ENCODE data around the gene XYLB. TPM values are rescaled to one million over a fixed set of nuclear protein-coding genes. Genes with fewer than 3 reads are reported as not detected.

XYLB gene
- total and polyA plus RNA-seq, 2 experiments from 2014 or later = 0.36 to 0.97 TPM

DNA sequence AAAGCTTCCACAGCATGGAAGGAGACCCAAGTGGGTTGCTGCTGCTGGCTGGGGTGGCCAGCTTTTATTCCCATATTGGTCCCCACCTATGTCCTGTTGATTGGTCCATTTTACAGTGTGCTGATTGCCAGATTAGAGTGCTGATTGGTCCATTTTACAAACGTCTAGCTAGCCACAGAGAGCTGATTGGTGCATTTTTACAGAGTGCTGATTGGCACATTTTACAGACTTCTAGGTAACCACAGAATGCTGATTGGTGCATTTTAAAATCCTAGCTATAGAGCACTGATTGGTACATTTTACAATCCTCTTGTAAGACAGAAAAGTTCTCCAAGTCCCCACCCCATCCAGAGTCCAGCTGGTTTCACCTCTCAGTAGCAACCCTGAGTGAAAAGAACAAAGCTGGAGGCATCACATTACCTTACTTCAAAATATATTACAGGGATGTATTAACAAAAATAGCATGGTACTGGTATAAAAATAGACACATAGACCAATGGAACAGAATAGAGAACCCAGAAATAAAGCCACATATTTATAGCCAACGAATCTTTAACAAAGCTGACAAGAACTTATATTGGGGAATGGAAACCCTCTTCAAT, 99.6 kb downstream of the XYLB start:
- no peaks in the 10 kb centered on the region for H3K36me3 ChIP-seq

GRCh38 chr3:38446812-38447211, 100.2 kb downstream of the XYLB start:
- Histone ChIP-seq H3K27me3 (no peaks in the 10 kb centered on the region), H3K27ac (no peak overlapping the region), H3K9me3 (ENCODE audit: low read depth) (no peaks in the 10 kb centered on the region), H3K4me1 (ENCODE audit: low read depth) (no peaks in the 10 kb centered on the region), H3K4me3 (no peak overlapping the region), H3K36me3 (no peaks in the 10 kb centered on the region)
- TF ChIP-seq CTCF (IDR thresholded peaks at IDR 0.05; ENCODE audit: low read depth, low read length) = no peak
- DNase-seq (ENCODE audit: low read depth in 1 of 2, low spot score in 1 of 2) = no peak

More for the DNA sequence above, 99.6 kb downstream of the XYLB start:
- no peaks in the 10 kb centered on the region for H3K27me3 ChIP-seq
- TF ChIP-seq CTCF (IDR thresholded peaks at IDR 0.05; ENCODE audit: low read depth, low read length) = no peak
- no peaks in the 10 kb centered on the region for H3K9me3 ChIP-seq (ENCODE audit: low read depth)
- no peak for DNase-seq (ENCODE audit: low read depth in 1 of 2, low spot score in 1 of 2)
- no peak overlapping the region for H3K27ac ChIP-seq
- no peak overlapping the region for H3K4me3 ChIP-seq
- H3K4me1 ChIP-seq (ENCODE audit: low read depth) = no peaks in the 10 kb centered on the region

DNA sequence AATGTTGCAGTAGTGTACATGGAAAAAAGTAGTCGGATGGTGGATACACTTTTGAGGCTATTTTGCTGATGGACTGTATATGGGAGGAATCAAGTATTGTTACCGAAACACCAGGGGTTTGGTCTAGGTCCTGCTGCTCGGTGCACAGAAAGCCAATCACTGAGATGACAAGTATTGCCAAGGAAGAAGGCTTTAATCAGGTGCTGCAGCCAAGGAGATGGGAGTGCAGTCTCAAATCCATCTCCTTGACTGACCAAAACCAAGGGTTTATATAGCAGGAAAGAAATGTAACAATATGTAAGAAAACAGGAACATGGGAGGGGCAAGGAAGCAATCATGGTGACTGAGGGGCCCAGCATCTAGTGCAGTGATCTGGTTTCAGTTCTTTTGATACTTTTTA, 104.3 kb downstream of the XYLB start:
- TF ChIP-seq CTCF (IDR thresholded peaks at IDR 0.05; ENCODE audit: low read depth, low read length) = no peak
- Histone ChIP-seq H3K4me3 (no peak overlapping the region), H3K27me3 (no peaks in the 10 kb centered on the region), H3K36me3 (no peaks in the 10 kb centered on the region), H3K4me1 (ENCODE audit: low read depth) (no peaks in the 10 kb centered on the region), H3K27ac (no peak overlapping the region), H3K9me3 (ENCODE audit: low read depth) (no peaks in the 10 kb centered on the region)
- no peak for DNase-seq (ENCODE audit: low read depth in 1 of 2, low spot score in 1 of 2)

GRCh38 chr3:38453075-38453912, 106.7 kb downstream of the XYLB start, which contains the start of gene ACVR2B:
TSS of gene ACVR2B (plus strand) at chr3:38453890. CDS start at chr3:38454323, 433 bp downstream.
- no peaks in the 10 kb centered on the region for H3K36me3 ChIP-seq
- H3K9me3 ChIP-seq (ENCODE audit: low read depth) = no peaks in the 10 kb centered on the region
- TF ChIP-seq CTCF (IDR thresholded peaks at IDR 0.05; ENCODE audit: low read depth, low read length) = no peak
- peak within 1 kb of the TSS; percentile 90 for H3K27ac ChIP-seq
- peak within 1 kb of the TSS; percentile 74 for H3K4me3 ChIP-seq
- no peaks in the 10 kb centered on the region for H3K27me3 ChIP-seq
- DNase-seq (ENCODE audit: low read depth in 1 of 2, low spot score in 1 of 2) = peak; percentile 85 to 94
- H3K4me1 ChIP-seq (ENCODE audit: low read depth) = peaks cover 10% of the 10 kb centered on the region

- TF ChIP-seq CTCF (IDR thresholded peaks at IDR 0.05; ENCODE audit: low read depth, low read length) = no peak
- no peak for DNase-seq (ENCODE audit: low read depth in 1 of 2, low spot score in 1 of 2)
- H3K27me3 ChIP-seq = no peaks in the 10 kb centered on the region
- peak overlapping the region; percentile 74 for H3K4me3 ChIP-seq
- peaks cover 11% of the 10 kb centered on the region for H3K4me1 ChIP-seq (ENCODE audit: low read depth)
- no peaks in the 10 kb centered on the region for H3K36me3 ChIP-seq
- no peaks in the 10 kb centered on the region for H3K9me3 ChIP-seq (ENCODE audit: low read depth)
- H3K27ac ChIP-seq = peak overlapping the region; percentile 90
These were observed 107.3 kb downstream of the XYLB start for GRCh38 chr3:38453913-38454177.
